Measurements from ENCODE around the gene MORC3.

The MORC3 gene

DNA sequence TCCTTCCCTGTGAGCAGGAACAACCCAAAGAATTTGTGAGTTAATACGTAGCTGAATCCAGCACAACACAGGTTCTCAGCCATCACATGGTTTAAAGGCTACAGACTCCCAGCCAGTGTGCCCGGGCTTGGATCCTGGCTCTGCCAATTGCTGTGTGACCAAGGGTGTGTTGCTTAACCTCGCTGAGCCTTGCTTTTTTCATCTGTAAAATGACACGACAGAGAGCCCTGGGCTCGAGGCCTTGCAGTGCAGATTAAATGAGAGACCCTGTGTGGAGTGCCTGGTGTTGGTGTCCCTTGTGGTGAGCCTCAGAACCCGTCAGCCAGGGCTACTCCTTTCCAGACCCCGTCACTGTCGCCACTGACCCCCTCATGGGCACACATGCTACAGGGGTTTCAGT lies 104.6 kb downstream of the MORC3 start:
- DNase-seq (ENCODE audit: low read depth, low spot score), result no peak
- Histone ChIP-seq H3K9ac (ENCODE audit: insufficient read length, low read depth) (no peak overlapping the region), H3K4me1 (ENCODE audit: insufficient read depth, insufficient read length) (peaks cover 36% of the 10 kb centered on the region), H3K4me3 (ENCODE audit: insufficient read length, low read depth) (no peak overlapping the region), H3K27me3 (ENCODE audit: insufficient read depth, insufficient read length) (no peaks in the 10 kb centered on the region), H3K9me3 (ENCODE audit: insufficient read depth, low read length) (no peaks in the 10 kb centered on the region), H3K36me3 (ENCODE audit: insufficient read depth, insufficient read length, low read length) (peaks cover 4% of the 10 kb centered on the region)
- TF ChIP-seq YY1 (IDR thresholded peaks at IDR 0.05; ENCODE audit: insufficient read depth, insufficient read length), result no peak
- TF ChIP-seq SUZ12 (IDR thresholded peaks at IDR 0.05; ENCODE audit: extremely low read depth, insufficient read depth, insufficient read length), result no peak
- no peak for TF ChIP-seq ZNF274 (IDR thresholded peaks at IDR 0.05; ENCODE audit: low read depth, low read length)

DNA sequence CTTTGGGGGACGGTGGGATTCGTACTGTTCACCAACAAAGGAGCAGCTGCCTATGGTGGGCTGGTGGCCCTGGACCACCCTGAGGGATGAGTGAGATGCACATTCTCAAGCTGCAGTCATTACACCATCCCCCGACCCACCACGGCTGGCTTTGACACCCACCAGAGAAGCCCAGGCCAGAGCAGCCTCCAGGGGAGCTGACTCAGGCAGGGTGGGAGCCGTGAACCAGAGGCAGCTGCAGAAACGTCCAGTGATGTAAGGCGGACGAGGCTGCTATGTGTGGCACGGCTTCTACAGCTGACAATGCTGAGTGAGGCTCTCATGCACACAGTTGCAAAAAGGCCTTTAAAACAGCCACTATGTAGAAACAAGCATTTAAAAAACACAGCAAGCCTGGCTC lies 105.3 kb downstream of the MORC3 start:
- Histone ChIP-seq H3K9me3 (ENCODE audit: insufficient read depth, low read length) (no peaks in the 10 kb centered on the region), H3K4me1 (ENCODE audit: insufficient read depth, insufficient read length) (peaks cover 39% of the 10 kb centered on the region), H3K36me3 (ENCODE audit: insufficient read depth, insufficient read length, low read length) (peaks cover 2% of the 10 kb centered on the region), H3K9ac (ENCODE audit: insufficient read length, low read depth) (no peak overlapping the region), H3K4me3 (ENCODE audit: insufficient read length, low read depth) (no peak overlapping the region), H3K27me3 (ENCODE audit: insufficient read depth, insufficient read length) (no peaks in the 10 kb centered on the region)
- TF ChIP-seq ZNF274 (IDR thresholded peaks at IDR 0.05; ENCODE audit: low read depth, low read length), result no peak
- TF ChIP-seq SUZ12 (IDR thresholded peaks at IDR 0.05; ENCODE audit: extremely low read depth, insufficient read depth, insufficient read length), result no peak
- TF ChIP-seq YY1 (IDR thresholded peaks at IDR 0.05; ENCODE audit: insufficient read depth, insufficient read length), result no peak
- no peak for DNase-seq (ENCODE audit: low read depth, low spot score)
